ENCODE results near the gene THAP11. TPM values are rescaled to one million over a fixed set of nuclear protein-coding genes. Genes with fewer than 3 reads are reported as not detected.

Gene THAP11
- total and polyA plus RNA-seq, 2 experiments from 2014 or later: 37.3 to 115 TPM

DNA sequence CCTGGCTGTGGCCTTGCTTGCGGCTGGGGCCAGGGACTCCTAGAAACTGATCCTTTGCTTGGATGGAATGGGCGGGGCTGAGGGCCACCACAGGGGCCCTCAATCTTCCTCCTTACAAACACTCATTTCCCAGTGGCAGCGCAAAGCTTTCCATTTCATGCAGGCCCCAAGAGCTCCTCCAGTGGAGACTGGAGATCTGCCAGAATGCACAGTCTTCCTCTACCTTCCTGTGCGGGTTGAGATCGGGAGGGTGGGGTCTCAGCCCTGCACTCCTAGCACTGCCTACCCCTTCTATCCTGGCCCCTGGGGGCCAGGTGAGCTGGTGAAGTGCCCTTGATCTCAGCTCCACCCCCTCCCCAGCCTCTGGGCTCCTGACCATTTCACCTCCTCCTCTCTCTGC, 44.3 kb downstream of the THAP11 start:
- peak overlapping the region; percentile 43 for H3K4me3 Mint-ChIP-seq

More for the DNA sequence above, 44.3 kb downstream of the THAP11 start:
- no peaks in the 10 kb centered on the region for H3K9me2 ChIP-seq (ENCODE audit: insufficient read depth)
- no peaks in the 10 kb centered on the region; the same call in 2 of the 3 replicates for H3K9me3 Mint-ChIP-seq
- H3K27ac ChIP-seq (ENCODE audit: low read depth): peak overlapping the region; percentile 55; the same call in 1 of the 2 replicates
- peak overlapping the region; percentile 89; the same call in 1 of the 2 replicates for H3K4me2 ChIP-seq
- ATAC-seq (peak; percentile 3), DNase-seq (ENCODE audit: low spot score) (peak; percentile 51)
- no peak overlapping the region; the same call in 1 of the 2 replicates for H2AFZ ChIP-seq
- H3K4me1 ChIP-seq (ENCODE audit: insufficient read depth): peaks cover 26% of the 10 kb centered on the region
- peaks cover 22% of the 10 kb centered on the region for H3K4me1 Mint-ChIP-seq
- H3K36me3 Mint-ChIP-seq (ENCODE audit: low read depth): peaks cover 21% of the 10 kb centered on the region
- H3K27ac Mint-ChIP-seq: peak overlapping the region; percentile 89
- H4K20me1 ChIP-seq (replicated peaks; ENCODE audit: insufficient read depth): no peaks in the 10 kb centered on the region; the same call in 1 of the 2 replicates
- H3K36me3 ChIP-seq (ENCODE audit: insufficient read depth): no peaks in the 10 kb centered on the region
- no peak overlapping the region for H3K4me3 ChIP-seq
- H3K27me3 ChIP-seq (ENCODE audit: insufficient read depth): no peaks in the 10 kb centered on the region
- H3K79me2 ChIP-seq (replicated peaks; ENCODE audit: insufficient read depth): no peaks in the 10 kb centered on the region
- TF ChIP-seq, protein P1, sequence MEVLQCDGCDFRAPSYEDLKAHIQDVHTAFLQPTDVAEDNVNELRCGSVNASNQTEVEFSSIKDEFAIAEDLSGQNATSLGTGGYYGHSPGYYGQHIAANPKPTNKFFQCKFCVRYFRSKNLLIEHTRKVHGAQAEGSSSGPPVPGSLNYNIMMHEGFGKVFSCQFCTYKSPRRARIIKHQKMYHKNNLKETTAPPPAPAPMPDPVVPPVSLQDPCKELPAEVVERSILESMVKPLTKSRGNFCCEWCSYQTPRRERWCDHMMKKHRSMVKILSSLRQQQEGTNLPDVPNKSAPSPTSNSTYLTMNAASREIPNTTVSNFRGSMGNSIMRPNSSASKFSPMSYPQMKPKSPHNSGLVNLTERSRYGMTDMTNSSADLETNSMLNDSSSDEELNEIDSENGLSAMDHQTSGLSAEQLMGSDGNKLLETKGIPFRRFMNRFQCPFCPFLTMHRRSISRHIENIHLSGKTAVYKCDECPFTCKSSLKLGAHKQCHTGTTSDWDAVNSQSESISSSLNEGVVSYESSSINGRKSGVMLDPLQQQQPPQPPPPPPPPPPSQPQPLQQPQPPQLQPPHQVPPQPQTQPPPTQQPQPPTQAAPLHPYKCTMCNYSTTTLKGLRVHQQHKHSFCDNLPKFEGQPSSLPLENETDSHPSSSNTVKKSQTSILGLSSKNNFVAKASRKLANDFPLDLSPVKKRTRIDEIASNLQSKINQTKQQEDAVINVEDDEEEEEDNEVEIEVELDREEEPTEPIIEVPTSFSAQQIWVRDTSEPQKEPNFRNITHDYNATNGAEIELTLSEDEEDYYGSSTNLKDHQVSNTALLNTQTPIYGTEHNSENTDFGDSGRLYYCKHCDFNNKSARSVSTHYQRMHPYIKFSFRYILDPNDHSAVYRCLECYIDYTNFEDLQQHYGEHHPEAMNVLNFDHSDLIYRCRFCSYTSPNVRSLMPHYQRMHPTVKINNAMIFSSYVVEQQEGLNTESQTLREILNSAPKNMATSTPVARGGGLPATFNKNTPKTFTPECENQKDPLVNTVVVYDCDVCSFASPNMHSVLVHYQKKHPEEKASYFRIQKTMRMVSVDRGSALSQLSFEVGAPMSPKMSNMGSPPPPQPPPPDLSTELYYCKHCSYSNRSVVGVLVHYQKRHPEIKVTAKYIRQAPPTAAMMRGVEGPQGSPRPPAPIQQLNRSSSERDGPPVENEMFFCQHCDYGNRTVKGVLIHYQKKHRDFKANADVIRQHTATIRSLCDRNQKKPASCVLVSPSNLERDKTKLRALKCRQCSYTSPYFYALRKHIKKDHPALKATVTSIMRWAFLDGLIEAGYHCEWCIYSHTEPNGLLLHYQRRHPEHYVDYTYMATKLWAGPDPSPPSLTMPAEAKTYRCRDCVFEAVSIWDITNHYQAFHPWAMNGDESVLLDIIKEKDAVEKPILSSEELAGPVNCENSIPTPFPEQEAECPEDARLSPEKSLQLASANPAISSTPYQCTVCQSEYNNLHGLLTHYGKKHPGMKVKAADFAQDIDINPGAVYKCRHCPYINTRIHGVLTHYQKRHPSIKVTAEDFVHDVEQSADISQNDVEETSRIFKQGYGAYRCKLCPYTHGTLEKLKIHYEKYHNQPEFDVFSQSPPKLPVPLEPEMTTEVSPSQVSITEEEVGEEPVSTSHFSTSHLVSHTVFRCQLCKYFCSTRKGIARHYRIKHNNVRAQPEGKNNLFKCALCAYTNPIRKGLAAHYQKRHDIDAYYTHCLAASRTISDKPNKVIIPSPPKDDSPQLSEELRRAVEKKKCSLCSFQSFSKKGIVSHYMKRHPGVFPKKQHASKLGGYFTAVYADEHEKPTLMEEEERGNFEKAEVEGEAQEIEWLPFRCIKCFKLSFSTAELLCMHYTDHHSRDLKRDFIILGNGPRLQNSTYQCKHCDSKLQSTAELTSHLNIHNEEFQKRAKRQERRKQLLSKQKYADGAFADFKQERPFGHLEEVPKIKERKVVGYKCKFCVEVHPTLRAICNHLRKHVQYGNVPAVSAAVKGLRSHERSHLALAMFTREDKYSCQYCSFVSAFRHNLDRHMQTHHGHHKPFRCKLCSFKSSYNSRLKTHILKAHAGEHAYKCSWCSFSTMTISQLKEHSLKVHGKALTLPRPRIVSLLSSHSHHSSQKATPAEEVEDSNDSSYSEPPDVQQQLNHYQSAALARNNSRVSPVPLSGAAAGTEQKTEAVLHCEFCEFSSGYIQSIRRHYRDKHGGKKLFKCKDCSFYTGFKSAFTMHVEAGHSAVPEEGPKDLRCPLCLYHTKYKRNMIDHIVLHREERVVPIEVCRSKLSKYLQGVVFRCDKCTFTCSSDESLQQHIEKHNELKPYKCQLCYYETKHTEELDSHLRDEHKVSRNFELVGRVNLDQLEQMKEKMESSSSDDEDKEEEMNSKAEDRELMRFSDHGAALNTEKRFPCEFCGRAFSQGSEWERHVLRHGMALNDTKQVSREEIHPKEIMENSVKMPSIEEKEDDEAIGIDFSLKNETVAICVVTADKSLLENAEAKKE (CRISPR knock-in tag; IDR thresholded peaks at IDR 0.05): no peak
- no peak for TF ChIP-seq ZNF331 (CRISPR knock-in tag; IDR thresholded peaks at IDR 0.05; ENCODE audit: low read depth)
- no peak for TF ChIP-seq JUNB (IDR thresholded peaks at IDR 0.05; ENCODE audit: unreplicated experiment)
- no peak for TF ChIP-seq POLR2AphosphoS5 (IDR thresholded peaks at IDR 0.05; ENCODE audit: low read depth)
- TF ChIP-seq, protein P2, sequence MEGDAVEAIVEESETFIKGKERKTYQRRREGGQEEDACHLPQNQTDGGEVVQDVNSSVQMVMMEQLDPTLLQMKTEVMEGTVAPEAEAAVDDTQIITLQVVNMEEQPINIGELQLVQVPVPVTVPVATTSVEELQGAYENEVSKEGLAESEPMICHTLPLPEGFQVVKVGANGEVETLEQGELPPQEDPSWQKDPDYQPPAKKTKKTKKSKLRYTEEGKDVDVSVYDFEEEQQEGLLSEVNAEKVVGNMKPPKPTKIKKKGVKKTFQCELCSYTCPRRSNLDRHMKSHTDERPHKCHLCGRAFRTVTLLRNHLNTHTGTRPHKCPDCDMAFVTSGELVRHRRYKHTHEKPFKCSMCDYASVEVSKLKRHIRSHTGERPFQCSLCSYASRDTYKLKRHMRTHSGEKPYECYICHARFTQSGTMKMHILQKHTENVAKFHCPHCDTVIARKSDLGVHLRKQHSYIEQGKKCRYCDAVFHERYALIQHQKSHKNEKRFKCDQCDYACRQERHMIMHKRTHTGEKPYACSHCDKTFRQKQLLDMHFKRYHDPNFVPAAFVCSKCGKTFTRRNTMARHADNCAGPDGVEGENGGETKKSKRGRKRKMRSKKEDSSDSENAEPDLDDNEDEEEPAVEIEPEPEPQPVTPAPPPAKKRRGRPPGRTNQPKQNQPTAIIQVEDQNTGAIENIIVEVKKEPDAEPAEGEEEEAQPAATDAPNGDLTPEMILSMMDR (conservative IDR thresholded peaks at IDR 0.05; ENCODE audit: low read depth in 2 of 2): no peak
- peaks cover 26% of the 10 kb centered on the region; the same call in 1 of the 2 replicates for H3F3A ChIP-seq (replicated peaks; ENCODE audit: low read depth)
- H3K27me3 Mint-ChIP-seq (ENCODE audit: insufficient read depth, low read depth, poor library complexity): peaks cover 9% of the 10 kb centered on the region
